GM12878 (cell line): Measurements from ENCODE around the gene STARD3. TPM values are rescaled to one million over a fixed set of nuclear protein-coding genes. Genes with fewer than 3 reads are reported as not detected.

Experiments
- ATAC-seq: fragments of 200-7000 bp; cut with Tn5 transposase; 3 replicates; pipeline ENCODE4 v1.9.1; 2020; ENCODE audit warnings: mild to moderate bottlenecking, moderate library complexity
- BruUV-seq: library from RNA; stranded (reverse); fragments of 400-500 nt; replicated peaks from 2 replicates; lab custom pipeline; 2021; lab: Mats Ljungman, UMichigan
- CTCF ChIA-PET: fragments of 300-600 bp; sonication (Branson Sonifier 250); formaldehyde crosslinking; extraction: SDS; loops from one replicate; lab custom pipeline; 2021; ENCODE audit warnings: inconsistent platforms; lab: Yijun Ruan, JAX
- POLR2A ChIA-PET: fragments of 350-600 bp; formaldehyde crosslinking; extraction: SDS; loops from one replicate; lab custom pipeline; 2021; ENCODE audit warnings: inconsistent platforms; lab: Charles Lee
- RAD21 ChIA-PET: fragments of 300-600 bp; sonication (Branson Sonifier 250); formaldehyde crosslinking; loops from one replicate; lab custom pipeline; 2023; ENCODE audit warnings: antibody characterized with exemption; ENCODE audit not compliant: unreplicated experiment; lab: Charles Lee
- SMC1A ChIA-PET: fragments of 300-600 bp; sonication (Branson Sonifier 250); formaldehyde crosslinking; loops from one replicate; lab custom pipeline; 2023; ENCODE audit not compliant: unreplicated experiment, uncharacterized antibody; lab: Charles Lee
- DNase-seq: peaks from one replicate; pipeline ENCODE4 v3.0.0-alpha.2; 2011; ENCODE audit warnings: low read depth, low spot score
- FAIRE-seq: peaks from 3 replicates; lab custom pipeline; 2011; peaks lifted over from hg19 to GRCh38; lab: Jason Lieb, UNC
- H2AFZ ChIP-seq: 2 replicates; pipeline ENCODE4 v1.6.0; 2011; ENCODE audit warnings: low read depth, low read length, control low read depth; ENCODE audit not compliant: control insufficient read depth
- H3K27ac ChIP-seq: 2 replicates; pipeline ENCODE4 v1.5.1; 2011; ENCODE audit warnings: control low read depth; ENCODE audit not compliant: control insufficient read depth, insufficient read depth
- H3K27me3 ChIP-seq, 2 experiments: replicated peaks in 1 of 2; 2 replicates each; pipeline versions ENCODE4 v1.6.0 to v1.6.1; 2011; ENCODE audit warnings: low read length in 1 of 2; ENCODE audit not compliant: control insufficient read depth in 2 of 2, insufficient read depth in 2 of 2
- H3K36me3 ChIP-seq, 2 experiments: 2 replicates each; pipeline ENCODE4 v1.5.1; 2011; ENCODE audit warnings: low read length in 1 of 2; ENCODE audit not compliant: control insufficient read depth in 2 of 2, insufficient read depth in 2 of 2
- H3K4me1 ChIP-seq: 2 replicates; pipeline ENCODE4 v1.6.1; 2011; ENCODE audit warnings: mild to moderate bottlenecking, low read length, moderate library complexity, mixed read lengths; ENCODE audit not compliant: control insufficient read depth, insufficient read depth
- H3K4me2 ChIP-seq: 2 replicates; pipeline ENCODE4 v1.6.0; 2011; ENCODE audit warnings: control low read depth; ENCODE audit not compliant: control insufficient read depth, insufficient read depth
- H3K4me3 ChIP-seq: fragments of 200-600 bp; sonication (generic); 2 replicates; pipeline ENCODE4 v1.5.1; 2016
- H3K79me2 ChIP-seq: 2 replicates; pipeline ENCODE4 v1.6.0; 2011; ENCODE audit warnings: low read length; ENCODE audit not compliant: control insufficient read depth, insufficient read depth
- H3K9ac ChIP-seq: 2 replicates; pipeline ENCODE4 v1.8.0; 2011; ENCODE audit warnings: low read length, control low read depth, mixed read lengths; ENCODE audit not compliant: control insufficient read depth, insufficient read depth
- H3K9me3 ChIP-seq: replicated peaks from 3 replicates; pipeline ENCODE4 v1.5.1; 2011; ENCODE audit warnings: mild to moderate bottlenecking, low read length; ENCODE audit not compliant: control insufficient read depth, insufficient read depth
- H4K20me1 ChIP-seq: 2 replicates; pipeline ENCODE4 v1.6.0; 2011; ENCODE audit not compliant: control insufficient read depth, insufficient read depth
- BMI1 ChIP-seq: fragments of 450-650 bp; IDR thresholded peaks from 2 replicates; pipeline ENCODE4 v1.6.1; 2016; ENCODE audit warnings: mild to moderate bottlenecking, moderate library complexity, borderline replicate concordance
- GABPA ChIP-seq: IDR thresholded peaks from 2 replicates; pipeline ENCODE4 v1.6.1; 2014; ENCODE audit warnings: antibody characterized with exemption, low read depth, mild to moderate bottlenecking, inconsistent platforms
- GATAD2B ChIP-seq: fragments of 450-650 bp; conservative IDR thresholded peaks from 2 replicates; pipeline ENCODE4 v1.6.1; 2017; ENCODE audit warnings: low read depth, mild to moderate bottlenecking, moderate library complexity
- IRF4 ChIP-seq: IDR thresholded peaks from 2 replicates; pipeline ENCODE4 v1.6.1; 2011; ENCODE audit warnings: low read depth, low read length
- JUND ChIP-seq: IDR thresholded peaks from 2 replicates; pipeline ENCODE4 v1.6.1; 2012; ENCODE audit warnings: low read depth, mild to moderate bottlenecking, low read length, improper control_type of control experiment, moderate library complexity
- SMC3 ChIP-seq: IDR thresholded peaks from 2 replicates; pipeline ENCODE4 v1.6.1; 2011; ENCODE audit warnings: low read length, improper control_type of control experiment, borderline replicate concordance
- SREBF2 ChIP-seq: IDR thresholded peaks from 2 replicates; pipeline ENCODE4 v1.6.1; 2012; ENCODE audit warnings: mild to moderate bottlenecking, low read length
- USF2 ChIP-seq: IDR thresholded peaks from 2 replicates; pipeline ENCODE4 v1.6.1; 2011; ENCODE audit warnings: low read depth, low read length, improper control_type of control experiment, borderline replicate concordance
- ZBTB11 ChIP-seq: fragments of 450-650 bp; formaldehyde crosslinking; IDR thresholded peaks from 2 replicates; pipeline ENCODE4 v1.5.0; 2022; ENCODE audit warnings: mild to moderate bottlenecking, missing genetic modification characterization
- WGBS: methylation state at CpG from one replicate; pipeline ENCODE4 v1.1.6; 2016; ENCODE audit warnings: low lambda C conversion rate; ENCODE audit not compliant: insufficient replicate concordance, insufficient coverage; ENCODE audit errors: missing lambda C conversion rate; 5-methylcytosine and 5-hydroxymethylcytosine counted together
- in situ Hi-C: fragments of 300-500 bp; cut with MboI; formaldehyde crosslinking; loops from 9 replicates; pipeline ENCODE4 v1.14.3; 2018; ENCODE audit warnings: mixed read lengths
- intact Hi-C: fragments of 100-400 bp; cut with micrococcal nuclease; formaldehyde crosslinking; loops from one replicate; pipeline ENCODE4 v1.14.2; 2022; ENCODE audit not compliant: unreplicated experiment
- polyA plus RNA-seq, 11 experiments: library from polyadenylated mRNA; depleted of rRNA in 4 of 11; unstranded in 6 of 11; stranded (reverse) in 5 of 11; fragments of >200 nt; fragmentation: Nextera tagmentation in 4 of 11; fragmentation: Illumina TruSeq in 1 of 11; extraction: Ambion mirVana in 4 of 11; extraction: Trizol in 1 of 11; gene quantifications; 1 replicate in 1 of 11; 2 replicates in 10 of 11; pipeline versions ENCODE4 v1.2.1 to v1.2.3, GENCODE V29; 2011 to 2016; ENCODE audit warnings: inconsistent platforms in 2 of 11, missing spikeins in 2 of 11, low read depth in 1 of 11
- total RNA-seq, 4 experiments: library from RNA; depleted of rRNA in 3 of 4; stranded (reverse); fragments of >200 nt in 3 of 4; fragmentation: Illumina TruSeq in 1 of 4; extraction: Trizol in 1 of 4; gene quantifications; 2 replicates each; pipeline versions ENCODE4 v1.2.1 to v1.2.3, GENCODE V29; 2013 to 2021
- TF ChIP-seq, protein P1 (sequence below): fragments of 450-650 bp; IDR thresholded peaks from 2 replicates; pipeline ENCODE4 v1.6.1; 2018; ENCODE audit warnings: mild to moderate bottlenecking, low read depth, moderate library complexity; ENCODE audit not compliant: partially characterized antibody
- TF ChIP-seq, protein P2 (sequence below): IDR thresholded peaks from 2 replicates; pipeline ENCODE4 v1.6.1; 2012; ENCODE audit warnings: mild to moderate bottlenecking, low read depth, low read length
- TF ChIP-seq, protein P3 (sequence below): IDR thresholded peaks from 2 replicates; pipeline ENCODE4 v1.6.1; 2011; ENCODE audit warnings: low read depth, mild to moderate bottlenecking, low read length, moderate library complexity, borderline replicate concordance; ENCODE audit errors: extremely low read depth

The STARD3 gene
- total and polyA plus RNA-seq, 10 of the 15 experiments (the other 5 are each of a cell fraction or from before 2014, with no cell fraction given) = 0.08 to 62.7 (median 27.5) TPM

- Histone ChIP-seq H3K36me3 (no peaks in the 10 kb centered on the region), H4K20me1 (no peaks in the 10 kb centered on the region), H3K79me2 (no peaks in the 10 kb centered on the region), H3K9me3 (no peaks in the 10 kb centered on the region), H3K4me3 (no peak overlapping the region), H3K27me3 (no peaks in the 10 kb centered on the region; a peak in 2 of 4 replicates), H2AFZ (no peak overlapping the region), H3K4me2 (no peak overlapping the region), H3K9ac (no peak overlapping the region), H3K4me1 (no peaks in the 10 kb centered on the region; the same call in 1 of the 2 replicates), H3K27ac (no peak overlapping the region)
- ChIA-PET POLR2A (no interaction called here), SMC1A (interaction anchor here (1.0 to 1.1 kb wide), 2 partner anchors 9 to 23 kb away, joined by 3 to 4 read pairs; no protein-coding TSS in a partner anchor), RAD21 (no interaction called here), CTCF (interaction anchor here (0.8 to 1.4 kb wide), 4 partner anchors 9 to 258 kb away, joined by 3 to 11 read pairs (median 3); no protein-coding TSS in a partner anchor)
- no TSS peak for BruUV-seq
- DNase-seq = no peak
- ATAC-seq = no peak
- in situ Hi-C loops = no loop called here
- intact Hi-C loops = no loop called here
- FAIRE-seq = no peak
- 10% methylated on average over 3 of the region's 3 CpGs for WGBS
- TF ChIP-seq USF2 = no peak
- no peak for TF ChIP-seq SMC3
- TF ChIP-seq ZBTB11 (CRISPR knock-in tag) = no peak
- no peak for TF ChIP-seq BMI1
- TF ChIP-seq, protein P1, sequence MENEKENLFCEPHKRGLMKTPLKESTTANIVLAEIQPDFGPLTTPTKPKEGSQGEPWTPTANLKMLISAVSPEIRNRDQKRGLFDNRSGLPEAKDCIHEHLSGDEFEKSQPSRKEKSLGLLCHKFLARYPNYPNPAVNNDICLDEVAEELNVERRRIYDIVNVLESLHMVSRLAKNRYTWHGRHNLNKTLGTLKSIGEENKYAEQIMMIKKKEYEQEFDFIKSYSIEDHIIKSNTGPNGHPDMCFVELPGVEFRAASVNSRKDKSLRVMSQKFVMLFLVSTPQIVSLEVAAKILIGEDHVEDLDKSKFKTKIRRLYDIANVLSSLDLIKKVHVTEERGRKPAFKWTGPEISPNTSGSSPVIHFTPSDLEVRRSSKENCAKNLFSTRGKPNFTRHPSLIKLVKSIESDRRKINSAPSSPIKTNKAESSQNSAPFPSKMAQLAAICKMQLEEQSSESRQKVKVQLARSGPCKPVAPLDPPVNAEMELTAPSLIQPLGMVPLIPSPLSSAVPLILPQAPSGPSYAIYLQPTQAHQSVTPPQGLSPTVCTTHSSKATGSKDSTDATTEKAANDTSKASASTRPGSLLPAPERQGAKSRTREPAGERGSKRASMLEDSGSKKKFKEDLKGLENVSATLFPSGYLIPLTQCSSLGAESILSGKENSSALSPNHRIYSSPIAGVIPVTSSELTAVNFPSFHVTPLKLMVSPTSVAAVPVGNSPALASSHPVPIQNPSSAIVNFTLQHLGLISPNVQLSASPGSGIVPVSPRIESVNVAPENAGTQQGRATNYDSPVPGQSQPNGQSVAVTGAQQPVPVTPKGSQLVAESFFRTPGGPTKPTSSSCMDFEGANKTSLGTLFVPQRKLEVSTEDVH = no peak
- no peak for TF ChIP-seq GATAD2B
- TF ChIP-seq SREBF2 = no peak
- TF ChIP-seq GABPA = no peak
- TF ChIP-seq, protein P2, sequence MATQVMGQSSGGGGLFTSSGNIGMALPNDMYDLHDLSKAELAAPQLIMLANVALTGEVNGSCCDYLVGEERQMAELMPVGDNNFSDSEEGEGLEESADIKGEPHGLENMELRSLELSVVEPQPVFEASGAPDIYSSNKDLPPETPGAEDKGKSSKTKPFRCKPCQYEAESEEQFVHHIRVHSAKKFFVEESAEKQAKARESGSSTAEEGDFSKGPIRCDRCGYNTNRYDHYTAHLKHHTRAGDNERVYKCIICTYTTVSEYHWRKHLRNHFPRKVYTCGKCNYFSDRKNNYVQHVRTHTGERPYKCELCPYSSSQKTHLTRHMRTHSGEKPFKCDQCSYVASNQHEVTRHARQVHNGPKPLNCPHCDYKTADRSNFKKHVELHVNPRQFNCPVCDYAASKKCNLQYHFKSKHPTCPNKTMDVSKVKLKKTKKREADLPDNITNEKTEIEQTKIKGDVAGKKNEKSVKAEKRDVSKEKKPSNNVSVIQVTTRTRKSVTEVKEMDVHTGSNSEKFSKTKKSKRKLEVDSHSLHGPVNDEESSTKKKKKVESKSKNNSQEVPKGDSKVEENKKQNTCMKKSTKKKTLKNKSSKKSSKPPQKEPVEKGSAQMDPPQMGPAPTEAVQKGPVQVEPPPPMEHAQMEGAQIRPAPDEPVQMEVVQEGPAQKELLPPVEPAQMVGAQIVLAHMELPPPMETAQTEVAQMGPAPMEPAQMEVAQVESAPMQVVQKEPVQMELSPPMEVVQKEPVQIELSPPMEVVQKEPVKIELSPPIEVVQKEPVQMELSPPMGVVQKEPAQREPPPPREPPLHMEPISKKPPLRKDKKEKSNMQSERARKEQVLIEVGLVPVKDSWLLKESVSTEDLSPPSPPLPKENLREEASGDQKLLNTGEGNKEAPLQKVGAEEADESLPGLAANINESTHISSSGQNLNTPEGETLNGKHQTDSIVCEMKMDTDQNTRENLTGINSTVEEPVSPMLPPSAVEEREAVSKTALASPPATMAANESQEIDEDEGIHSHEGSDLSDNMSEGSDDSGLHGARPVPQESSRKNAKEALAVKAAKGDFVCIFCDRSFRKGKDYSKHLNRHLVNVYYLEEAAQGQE = no peak
- TF ChIP-seq JUND = no peak
- no peak for TF ChIP-seq IRF4
- TF ChIP-seq, protein P3, sequence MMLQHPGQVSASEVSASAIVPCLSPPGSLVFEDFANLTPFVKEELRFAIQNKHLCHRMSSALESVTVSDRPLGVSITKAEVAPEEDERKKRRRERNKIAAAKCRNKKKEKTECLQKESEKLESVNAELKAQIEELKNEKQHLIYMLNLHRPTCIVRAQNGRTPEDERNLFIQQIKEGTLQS = no peak
Observed at GRCh38 chr17:39614545-39615157, 22.3 kb upstream of the STARD3 start.
